ENCODE results near the gene OR4C46.
A peak's percentile ranks its signal among the peaks of the same experiment; 100 is the strongest.
"Not testable (repeated sequence)": the region's sequence is repeated elsewhere in the genome, so short reads cannot be mapped to it uniquely, and the experiment has no call there.

Gene OR4C46

GRCh38 chr11:54603898-54604297 is at the start of gene OR4C46:
Gene OR4C46, minus strand, starts transcription at chr11:54603998. Its CDS starts 0 bp downstream, at chr11:54603998.
- H2AFZ ChIP-seq (ENCODE audit: low read depth, low read length), result no peak within 1 kb of the TSS
- no peak within 1 kb of the TSS for H3K27ac ChIP-seq (ENCODE audit: low read length)
- no peaks in the 10 kb centered on the region for H3K4me1 ChIP-seq (ENCODE audit: insufficient read depth, low read length)
- H3K9ac ChIP-seq (ENCODE audit: low read depth, low read length), result no peak within 1 kb of the TSS
- H3K9me3 ChIP-seq (ENCODE audit: insufficient read depth, low read length, severe bottlenecking), result no peaks in the 10 kb centered on the region
- no peak within 1 kb of the TSS for H3K4me2 ChIP-seq (ENCODE audit: insufficient read depth, low read length)
- ATAC-seq (ENCODE audit: insufficient read depth, low read depth) (no peak), DNase-seq (no peak)
- TF ChIP-seq EZH2 (IDR thresholded peaks at IDR 0.05; ENCODE audit: borderline replicate concordance, low read depth, low read length, severe bottlenecking), result no peak
- TF ChIP-seq CTCF (IDR thresholded peaks at IDR 0.05; ENCODE audit: borderline replicate concordance, extremely low read depth, low read length, poor library complexity, severe bottlenecking), result no peak
- H3K36me3 ChIP-seq (ENCODE audit: insufficient read depth, low read length), result no peaks in the 10 kb centered on the region
- H4K20me1 ChIP-seq (ENCODE audit: insufficient read depth, low read length), result no peaks in the 10 kb centered on the region
- no peaks in the 10 kb centered on the region for H3K27me3 ChIP-seq (ENCODE audit: insufficient read depth, low read length, poor library complexity)
- H3K4me3 ChIP-seq (ENCODE audit: low read depth in 1 of 2, low read length in 2 of 2), result no peak within 1 kb of the TSS
- H3K79me2 ChIP-seq (ENCODE audit: insufficient read depth, low read length), result no peaks in the 10 kb centered on the region

GRCh38 chr11:54645606-54646005 is 41.8 kb upstream of the OR4C46 start:
- not testable (repeated sequence) for H3K9ac ChIP-seq (ENCODE audit: low read depth, low read length); ATAC-seq (ENCODE audit: insufficient read depth, low read depth); H3K4me3 ChIP-seq (ENCODE audit: low read depth in 1 of 2, low read length in 2 of 2); H3K36me3 ChIP-seq (ENCODE audit: insufficient read depth, low read length); H3K4me2 ChIP-seq (ENCODE audit: insufficient read depth, low read length); H4K20me1 ChIP-seq (ENCODE audit: insufficient read depth, low read length); H3K27me3 ChIP-seq (ENCODE audit: insufficient read depth, low read length, poor library complexity); H3K27ac ChIP-seq (ENCODE audit: low read length); H3K4me1 ChIP-seq (ENCODE audit: insufficient read depth, low read length); H3K79me2 ChIP-seq (ENCODE audit: insufficient read depth, low read length); H3K9me3 ChIP-seq (ENCODE audit: insufficient read depth, low read length, severe bottlenecking); DNase-seq; H2AFZ ChIP-seq (ENCODE audit: low read depth, low read length)

- not testable (repeated sequence) for H3K9ac ChIP-seq (ENCODE audit: low read depth, low read length); H2AFZ ChIP-seq (ENCODE audit: low read depth, low read length); H3K79me2 ChIP-seq (ENCODE audit: insufficient read depth, low read length); H3K36me3 ChIP-seq (ENCODE audit: insufficient read depth, low read length); H3K27ac ChIP-seq (ENCODE audit: low read length); H3K4me3 ChIP-seq (ENCODE audit: low read depth in 1 of 2, low read length in 2 of 2); H3K4me2 ChIP-seq (ENCODE audit: insufficient read depth, low read length); H3K27me3 ChIP-seq (ENCODE audit: insufficient read depth, low read length, poor library complexity); H4K20me1 ChIP-seq (ENCODE audit: insufficient read depth, low read length); H3K4me1 ChIP-seq (ENCODE audit: insufficient read depth, low read length); ATAC-seq (ENCODE audit: insufficient read depth, low read depth); DNase-seq
- H3K9me3 ChIP-seq (ENCODE audit: insufficient read depth, low read length, severe bottlenecking), result peaks cover 28% of the 10 kb centered on the region
These were observed 42.4 kb downstream of the OR4C46 start for GRCh38 chr11:54561439-54561838.

- H3K27ac ChIP-seq (ENCODE audit: low read length), result no peak overlapping the region
- no peaks in the 10 kb centered on the region for H3K79me2 ChIP-seq (ENCODE audit: insufficient read depth, low read length)
- no peak for ATAC-seq (ENCODE audit: insufficient read depth, low read depth)
- H2AFZ ChIP-seq (ENCODE audit: low read depth, low read length), result no peak overlapping the region
- no peaks in the 10 kb centered on the region for H3K27me3 ChIP-seq (ENCODE audit: insufficient read depth, low read length, poor library complexity)
- DNase-seq, result no peak
- no peaks in the 10 kb centered on the region for H3K36me3 ChIP-seq (ENCODE audit: insufficient read depth, low read length)
- no peaks in the 10 kb centered on the region for H3K4me1 ChIP-seq (ENCODE audit: insufficient read depth, low read length)
- no peak overlapping the region for H3K9ac ChIP-seq (ENCODE audit: low read depth, low read length)
- no peaks in the 10 kb centered on the region for H4K20me1 ChIP-seq (ENCODE audit: insufficient read depth, low read length)
- H3K4me3 ChIP-seq (ENCODE audit: low read depth in 1 of 2, low read length in 2 of 2), result no peak overlapping the region
- H3K9me3 ChIP-seq (ENCODE audit: insufficient read depth, low read length, severe bottlenecking), result peaks cover 25% of the 10 kb centered on the region
- peak; percentile 22 for TF ChIP-seq CTCF (IDR thresholded peaks at IDR 0.05; ENCODE audit: borderline replicate concordance, extremely low read depth, low read length, poor library complexity, severe bottlenecking)
- no peak for TF ChIP-seq EZH2 (IDR thresholded peaks at IDR 0.05; ENCODE audit: borderline replicate concordance, low read depth, low read length, severe bottlenecking)
- H3K4me2 ChIP-seq (ENCODE audit: insufficient read depth, low read length), result no peak overlapping the region
These were observed 44.9 kb downstream of the OR4C46 start for GRCh38 chr11:54558919-54559318.

All from DND-41 (cell line).